ENCODE data around the gene SHANK1. TPM values are rescaled to one million over a fixed set of nuclear protein-coding genes. Genes with fewer than 3 reads are reported as not detected.

Gene SHANK1
- total and polyA plus RNA-seq, 2 of the 4 experiments (the other 2 are of a cell fraction), result 6.1 to 6.7 TPM

DNA sequence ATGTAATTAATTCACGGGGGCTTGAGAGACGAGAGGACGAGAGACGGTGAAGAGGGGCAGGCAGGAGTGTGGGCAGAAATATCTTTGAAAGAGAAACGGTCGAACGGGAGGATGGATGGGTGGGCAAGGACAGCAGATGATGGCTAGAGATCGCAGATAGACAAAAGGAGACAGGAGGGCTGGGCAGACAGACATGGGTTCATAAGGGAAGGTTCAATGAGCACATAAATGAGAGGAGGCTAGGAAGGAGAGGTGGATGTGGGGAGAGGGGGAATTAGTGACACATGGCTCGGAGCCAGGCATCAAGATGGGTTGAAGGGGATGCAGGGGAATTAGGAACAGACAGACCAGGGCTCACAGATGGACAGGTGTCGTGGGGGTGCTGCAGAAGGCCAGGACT is 81.0 kb downstream of the SHANK1 start (continued):
- TF ChIP-seq POLR2A (IDR thresholded peaks at IDR 0.05; ENCODE audit: low read depth, low read length), result no peak
- no peak for TF ChIP-seq MAFK (IDR thresholded peaks at IDR 0.05; ENCODE audit: low read depth, low read length)
- no peak for TF ChIP-seq SMC3 (IDR thresholded peaks at IDR 0.05; ENCODE audit: low read depth, low read length)
- no peak for TF ChIP-seq NFE2L2 (IDR thresholded peaks at IDR 0.05; ENCODE audit: low read depth, low read length)
- TF ChIP-seq, protein P1, sequence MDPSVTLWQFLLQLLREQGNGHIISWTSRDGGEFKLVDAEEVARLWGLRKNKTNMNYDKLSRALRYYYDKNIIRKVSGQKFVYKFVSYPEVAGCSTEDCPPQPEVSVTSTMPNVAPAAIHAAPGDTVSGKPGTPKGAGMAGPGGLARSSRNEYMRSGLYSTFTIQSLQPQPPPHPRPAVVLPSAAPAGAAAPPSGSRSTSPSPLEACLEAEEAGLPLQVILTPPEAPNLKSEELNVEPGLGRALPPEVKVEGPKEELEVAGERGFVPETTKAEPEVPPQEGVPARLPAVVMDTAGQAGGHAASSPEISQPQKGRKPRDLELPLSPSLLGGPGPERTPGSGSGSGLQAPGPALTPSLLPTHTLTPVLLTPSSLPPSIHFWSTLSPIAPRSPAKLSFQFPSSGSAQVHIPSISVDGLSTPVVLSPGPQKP (IDR thresholded peaks at IDR 0.05; ENCODE audit: borderline replicate concordance, low read depth, low read length), result no peak
- no peak for TF ChIP-seq BHLHE40 (IDR thresholded peaks at IDR 0.05; ENCODE audit: low read depth, low read length)
